Liver (tissue), 9 donors: ENCODE data around the gene WFS1. TPM values are rescaled to one million over a fixed set of nuclear protein-coding genes. Genes with fewer than 3 reads are reported as not detected.

Experiments
- DNase-seq: peaks from one replicate; pipeline ENCODE4 v3.0.0-alpha.2; 2017; ENCODE audit warnings: low spot score
- H3K27ac ChIP-seq, 2 donors: one replicate each; pipeline ENCODE4 v1.7.0; 2013; ENCODE audit warnings: inconsistent platforms in 2 of 2, low read length in 2 of 2, control low read depth in 1 of 2, low read depth in 1 of 2, mild to moderate bottlenecking in 1 of 2
- H3K27me3 ChIP-seq, 4 donors: one replicate each; pipeline versions ENCODE4 v1.6.1 to v1.7.0; 2013; ENCODE audit warnings: low read length in 3 of 4, inconsistent platforms in 1 of 4, mild to moderate bottlenecking in 1 of 4, moderate library complexity in 1 of 4; ENCODE audit not compliant: control insufficient read depth in 4 of 4, insufficient read depth in 4 of 4
- H3K36me3 ChIP-seq, 4 donors: one replicate each; pipeline versions ENCODE4 v1.6.1 to v1.7.0; 2013; ENCODE audit warnings: low read length in 3 of 4, mild to moderate bottlenecking in 3 of 4, low read depth in 1 of 4, moderate library complexity in 1 of 4; ENCODE audit not compliant: control insufficient read depth in 4 of 4, insufficient read depth in 3 of 4
- H3K4me1 ChIP-seq, 4 donors: one replicate each; pipeline versions ENCODE4 v1.6.1 to v1.7.0; 2013; ENCODE audit warnings: low read length in 3 of 4, mild to moderate bottlenecking in 3 of 4, moderate library complexity in 1 of 4; ENCODE audit not compliant: control insufficient read depth in 4 of 4, insufficient read depth in 4 of 4
- H3K4me3 ChIP-seq, 3 donors: one replicate each; pipeline versions ENCODE4 v1.6.1 to v1.7.0; 2013; ENCODE audit warnings: low read length in 3 of 3, control low read depth in 1 of 3, low read depth in 1 of 3, mild to moderate bottlenecking in 1 of 3
- H3K9ac ChIP-seq, 2 donors: one replicate each; pipeline ENCODE4 v1.7.0; 2013; ENCODE audit warnings: low read length in 2 of 2, mild to moderate bottlenecking in 2 of 2, moderate library complexity in 2 of 2, control low read depth in 1 of 2, low read depth in 1 of 2
- H3K9me3 ChIP-seq, 4 donors: one replicate each; pipeline versions ENCODE4 v1.6.1 to v1.7.0; 2013; ENCODE audit warnings: low read length in 3 of 4; ENCODE audit not compliant: control insufficient read depth in 4 of 4
- EGR1 ChIP-seq, 2 donors: IDR thresholded peaks; 2 replicates each; pipeline ENCODE4 v1.6.1; 2016 to 2018; ENCODE audit warnings: antibody characterized with exemption in 2 of 2, low read depth in 2 of 2
- HNF4A ChIP-seq, 2 donors: conservative IDR thresholded peaks; 2 replicates each; pipeline ENCODE4 v1.6.1; 2016; ENCODE audit warnings: antibody characterized with exemption in 2 of 2, mild to moderate bottlenecking in 2 of 2
- HNF4G ChIP-seq: IDR thresholded peaks from 2 replicates; pipeline ENCODE4 v1.6.1; 2016; ENCODE audit warnings: antibody characterized with exemption
- NR2F2 ChIP-seq: IDR thresholded peaks from 2 replicates; pipeline ENCODE4 v1.6.1; 2016; ENCODE audit warnings: antibody characterized with exemption
- RAD21 ChIP-seq, 2 donors: IDR thresholded peaks; 2 replicates each; pipeline ENCODE4 v1.6.1; 2016; ENCODE audit warnings: antibody characterized with exemption in 2 of 2, mild to moderate bottlenecking in 2 of 2
- SP1 ChIP-seq: IDR thresholded peaks from 2 replicates; pipeline ENCODE4 v1.6.1; 2018; ENCODE audit warnings: antibody characterized with exemption, mild to moderate bottlenecking
- TAF1 ChIP-seq: conservative IDR thresholded peaks from 2 replicates; pipeline ENCODE4 v1.6.1; 2016; ENCODE audit warnings: antibody characterized with exemption, mild to moderate bottlenecking
- YY1 ChIP-seq: IDR thresholded peaks from 2 replicates; pipeline ENCODE4 v1.6.1; 2016; ENCODE audit warnings: antibody characterized with exemption, mild to moderate bottlenecking
- WGBS: extraction: QIAGEN DNeasy Blood & Tissue Kit; methylation state at CpG from one replicate; pipeline ENCODE4 v1.1.7; 2013; 5-methylcytosine and 5-hydroxymethylcytosine counted together
- polyA plus RNA-seq, 2 donors: library from polyadenylated mRNA; stranded (reverse) in 1 of 2; unstranded in 1 of 2; fragments of 200-250 nt in 1 of 2; fragments of >200 nt in 1 of 2; fragmentation: Nextera tagmentation in 1 of 2; extraction: Ambion mirVana in 1 of 2; gene quantifications; one replicate each; pipeline versions ENCODE4 v1.2.1 to v1.2.3, GENCODE V29; 2013 to 2015
- total RNA-seq, 2 donors: library from RNA; depleted of rRNA; stranded (reverse); fragments of >200 nt; gene quantifications; one replicate each; pipeline ENCODE4 v1.2.3, GENCODE V29; 2014
- TF ChIP-seq, protein P1 (sequence below): IDR thresholded peaks from 2 replicates; pipeline ENCODE4 v1.6.1; 2016; ENCODE audit warnings: antibody characterized with exemption
- TF ChIP-seq, protein P2 (sequence below): IDR thresholded peaks from 2 replicates; pipeline ENCODE4 v1.6.1; 2016; ENCODE audit warnings: antibody characterized with exemption
- TF ChIP-seq, protein P3 (sequence below): IDR thresholded peaks from 2 replicates; pipeline ENCODE4 v1.6.1; 2016; ENCODE audit warnings: antibody characterized with exemption, mild to moderate bottlenecking
- donor health status: healthy.
- donor health status: healthy.
- donor health status: healthy.
- donor health status: healthy.
- donor health status: healthy.

Gene WFS1
- total and polyA plus RNA-seq, 4 donors: 6.0 to 23.9 (median 13.0) TPM

DNA sequence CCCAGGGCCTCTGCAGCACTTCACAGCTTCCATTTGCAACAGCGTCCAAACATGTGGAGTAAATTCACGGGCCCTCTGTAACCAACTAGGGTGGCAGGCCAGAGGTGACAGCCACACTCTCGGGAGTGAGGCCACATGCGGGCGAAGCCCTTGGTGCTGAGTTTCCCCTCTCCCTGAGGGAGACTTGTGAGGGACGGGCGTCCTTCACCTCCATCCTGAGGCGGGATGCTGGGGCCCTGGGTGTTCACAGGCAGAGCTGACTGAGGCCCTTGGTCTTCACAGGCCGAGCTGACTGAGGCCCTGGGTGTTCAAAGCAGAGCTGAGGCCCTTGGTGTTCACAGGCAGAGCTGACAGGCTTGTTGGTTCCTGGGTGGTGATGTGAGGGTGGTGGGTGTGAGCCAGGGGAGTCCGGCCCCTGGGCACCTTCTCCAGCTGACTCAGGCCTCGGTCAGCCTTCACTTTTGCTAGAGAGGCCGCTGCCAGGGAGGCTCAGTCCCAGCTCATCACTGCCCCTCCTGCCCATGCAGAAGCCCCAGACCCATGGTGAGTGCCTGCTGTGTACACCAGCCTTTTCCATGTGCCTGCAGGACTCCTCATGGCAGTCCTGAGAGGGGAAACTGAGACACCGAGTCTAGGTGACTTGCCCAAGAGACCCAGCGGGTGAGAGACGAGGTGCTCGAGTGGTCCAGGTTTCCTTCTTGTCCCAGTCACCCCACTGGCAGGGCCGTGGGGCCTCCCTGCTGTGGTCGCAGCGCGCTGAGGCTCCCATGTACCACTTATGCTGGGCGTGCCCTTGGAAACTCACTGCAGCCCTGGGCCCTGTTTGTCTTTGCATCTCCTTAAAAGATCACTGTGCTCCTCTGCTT lies 8.5 kb downstream of the WFS1 start:
- no peaks in the 10 kb centered on the region for H3K36me3 ChIP-seq
- H3K27me3 ChIP-seq: no peaks in the 10 kb centered on the region
- H3K4me1 ChIP-seq: peaks cover 2 to 19% (median 3%) of the 10 kb centered on the region in 4 donors
- DNase-seq: no peak
- no peak overlapping the region for H3K4me3 ChIP-seq
- no peak for TF ChIP-seq RAD21 (IDR thresholded peaks at IDR 0.05)
- TF ChIP-seq SP1: no peak
- TF ChIP-seq EGR1 (IDR thresholded peaks at IDR 0.05; ENCODE audit: low read depth in 2 of 2): no peak
- TF ChIP-seq YY1: no peak
- TF ChIP-seq NR2F2: no peak
- TF ChIP-seq, protein P1, sequence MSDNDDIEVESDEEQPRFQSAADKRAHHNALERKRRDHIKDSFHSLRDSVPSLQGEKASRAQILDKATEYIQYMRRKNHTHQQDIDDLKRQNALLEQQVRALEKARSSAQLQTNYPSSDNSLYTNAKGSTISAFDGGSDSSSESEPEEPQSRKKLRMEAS: no peak
- TF ChIP-seq HNF4G: no peak
- TF ChIP-seq, protein P2, sequence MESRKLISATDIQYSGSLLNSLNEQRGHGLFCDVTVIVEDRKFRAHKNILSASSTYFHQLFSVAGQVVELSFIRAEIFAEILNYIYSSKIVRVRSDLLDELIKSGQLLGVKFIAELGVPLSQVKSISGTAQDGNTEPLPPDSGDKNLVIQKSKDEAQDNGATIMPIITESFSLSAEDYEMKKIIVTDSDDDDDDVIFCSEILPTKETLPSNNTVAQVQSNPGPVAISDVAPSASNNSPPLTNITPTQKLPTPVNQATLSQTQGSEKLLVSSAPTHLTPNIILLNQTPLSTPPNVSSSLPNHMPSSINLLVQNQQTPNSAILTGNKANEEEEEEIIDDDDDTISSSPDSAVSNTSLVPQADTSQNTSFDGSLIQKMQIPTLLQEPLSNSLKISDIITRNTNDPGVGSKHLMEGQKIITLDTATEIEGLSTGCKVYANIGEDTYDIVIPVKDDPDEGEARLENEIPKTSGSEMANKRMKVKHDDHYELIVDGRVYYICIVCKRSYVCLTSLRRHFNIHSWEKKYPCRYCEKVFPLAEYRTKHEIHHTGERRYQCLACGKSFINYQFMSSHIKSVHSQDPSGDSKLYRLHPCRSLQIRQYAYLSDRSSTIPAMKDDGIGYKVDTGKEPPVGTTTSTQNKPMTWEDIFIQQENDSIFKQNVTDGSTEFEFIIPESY: no peak
- TF ChIP-seq, protein P3, sequence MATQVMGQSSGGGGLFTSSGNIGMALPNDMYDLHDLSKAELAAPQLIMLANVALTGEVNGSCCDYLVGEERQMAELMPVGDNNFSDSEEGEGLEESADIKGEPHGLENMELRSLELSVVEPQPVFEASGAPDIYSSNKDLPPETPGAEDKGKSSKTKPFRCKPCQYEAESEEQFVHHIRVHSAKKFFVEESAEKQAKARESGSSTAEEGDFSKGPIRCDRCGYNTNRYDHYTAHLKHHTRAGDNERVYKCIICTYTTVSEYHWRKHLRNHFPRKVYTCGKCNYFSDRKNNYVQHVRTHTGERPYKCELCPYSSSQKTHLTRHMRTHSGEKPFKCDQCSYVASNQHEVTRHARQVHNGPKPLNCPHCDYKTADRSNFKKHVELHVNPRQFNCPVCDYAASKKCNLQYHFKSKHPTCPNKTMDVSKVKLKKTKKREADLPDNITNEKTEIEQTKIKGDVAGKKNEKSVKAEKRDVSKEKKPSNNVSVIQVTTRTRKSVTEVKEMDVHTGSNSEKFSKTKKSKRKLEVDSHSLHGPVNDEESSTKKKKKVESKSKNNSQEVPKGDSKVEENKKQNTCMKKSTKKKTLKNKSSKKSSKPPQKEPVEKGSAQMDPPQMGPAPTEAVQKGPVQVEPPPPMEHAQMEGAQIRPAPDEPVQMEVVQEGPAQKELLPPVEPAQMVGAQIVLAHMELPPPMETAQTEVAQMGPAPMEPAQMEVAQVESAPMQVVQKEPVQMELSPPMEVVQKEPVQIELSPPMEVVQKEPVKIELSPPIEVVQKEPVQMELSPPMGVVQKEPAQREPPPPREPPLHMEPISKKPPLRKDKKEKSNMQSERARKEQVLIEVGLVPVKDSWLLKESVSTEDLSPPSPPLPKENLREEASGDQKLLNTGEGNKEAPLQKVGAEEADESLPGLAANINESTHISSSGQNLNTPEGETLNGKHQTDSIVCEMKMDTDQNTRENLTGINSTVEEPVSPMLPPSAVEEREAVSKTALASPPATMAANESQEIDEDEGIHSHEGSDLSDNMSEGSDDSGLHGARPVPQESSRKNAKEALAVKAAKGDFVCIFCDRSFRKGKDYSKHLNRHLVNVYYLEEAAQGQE: no peak
- no peak for TF ChIP-seq TAF1
- no peak overlapping the region for H3K9ac ChIP-seq
- no peaks in the 10 kb centered on the region for H3K9me3 ChIP-seq
- 80% methylated on average over 21 of the region's 21 CpGs for WGBS
- peak overlapping the region; percentile 14 to 44 for H3K27ac ChIP-seq

DNA sequence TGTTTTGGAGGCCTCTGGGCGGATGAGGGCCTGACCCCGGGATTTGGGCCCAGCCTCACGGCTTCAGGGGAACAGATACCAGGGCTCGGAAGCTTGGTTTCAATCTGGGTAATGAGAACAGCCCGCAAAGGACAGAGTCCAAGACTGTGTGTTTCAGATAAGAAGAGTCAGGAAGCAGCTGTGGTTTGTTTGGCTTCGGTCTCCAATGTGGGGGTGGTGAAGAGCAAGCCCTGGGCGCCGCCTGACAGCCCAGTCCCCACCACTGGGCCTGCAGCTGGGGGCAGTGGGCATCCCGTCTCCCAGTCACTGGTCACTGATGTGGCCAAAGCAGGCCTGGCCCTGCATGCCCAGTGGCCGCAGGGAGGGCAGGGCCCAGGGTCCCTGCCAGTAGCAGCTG lies 9.1 kb downstream of the WFS1 start:
- 49% methylated on average over 10 of the region's 10 CpGs for WGBS
- no peak for DNase-seq
- no peak overlapping the region for H3K4me3 ChIP-seq

More for the DNA sequence above, 9.1 kb downstream of the WFS1 start:
- H3K9me3 ChIP-seq: no peaks in the 10 kb centered on the region
- peaks cover 2 to 19% (median 3%) of the 10 kb centered on the region in 4 donors for H3K4me1 ChIP-seq
- no peak overlapping the region for H3K9ac ChIP-seq
- no peak for TF ChIP-seq HNF4A (conservative IDR thresholded peaks at IDR 0.05)
- peak; percentile 96 for TF ChIP-seq NR2F2
- peak; percentile 48 for TF ChIP-seq SP1
- no peaks in the 10 kb centered on the region for H3K27me3 ChIP-seq
- peak overlapping the region; percentile 14 to 44 for H3K27ac ChIP-seq
- H3K36me3 ChIP-seq: no peaks in the 10 kb centered on the region
